A549 (cell line): ENCODE results near the gene UNC5B. TPM values are rescaled to one million over a fixed set of nuclear protein-coding genes. Genes with fewer than 3 reads are reported as not detected.

Source experiments
- ATAC-seq, 2 experiments: fragments of 200-7000 bp in 1 of 2; fragments of >200 bp in 1 of 2; cut with Nextera tagmentation in 1 of 2; cut with Tn5 transposase in 1 of 2; 3 replicates each; pipeline versions ENCODE4 v1.8.0 to v1.9.1; 2018 to 2020; ENCODE audit warnings: mild to moderate bottlenecking in 1 of 2, moderate library complexity in 1 of 2
- CTCF ChIA-PET: fragments of 300-600 bp; sonication (Branson Sonifier 250); formaldehyde crosslinking; extraction: SDS; loops from one replicate; lab custom pipeline; 2021; ENCODE audit warnings: antibody characterized with exemption, inconsistent platforms; lab: Yijun Ruan, JAX
- POLR2A ChIA-PET: fragments of 350-600 bp; formaldehyde crosslinking; extraction: SDS; loops from one replicate; lab custom pipeline; 2021; ENCODE audit warnings: antibody characterized with exemption, inconsistent platforms; lab: Yijun Ruan, JAX
- DNase-seq, 2 experiments: peaks; one replicate each; pipeline versions ENCODE4 v3.0.0 to v3.0.0-alpha.2; 2011 to 2016; ENCODE audit warnings: low read depth in 1 of 2, low spot score in 1 of 2
- FAIRE-seq: peaks from 2 replicates; lab custom pipeline; 2011; peaks lifted over from hg19 to GRCh38; lab: Jason Lieb, UNC
- H3K27ac ChIP-seq, 2 experiments: fragments of >200 bp; sonication (Bioruptor Twin); formaldehyde crosslinking; 3 replicates each; pipeline ENCODE4 v1.5.1; 2016 to 2017
- H3K4me1 ChIP-seq: fragments of >200 bp; sonication (Bioruptor Twin); formaldehyde crosslinking; 3 replicates; pipeline ENCODE4 v1.6.1; 2016
- H3K4me2 ChIP-seq: fragments of >200 bp; sonication (Bioruptor Twin); formaldehyde crosslinking; 3 replicates; pipeline ENCODE4 v1.6.1; 2016
- H3K4me3 ChIP-seq: fragments of >200 bp; sonication (Bioruptor Twin); formaldehyde crosslinking; 3 replicates; pipeline ENCODE4 v1.5.1; 2016
- H3K9me3 ChIP-seq: fragments of >200 bp; sonication (Bioruptor Twin); formaldehyde crosslinking; 3 replicates; pipeline ENCODE4 v1.6.1; 2016
- ATOH8 ChIP-seq: fragments of 250-450 bp; sonication (Bioruptor Pico); IDR thresholded peaks from 2 replicates; pipeline ENCODE4 v1.5.0; 2020; ENCODE audit warnings: low read depth, mild to moderate bottlenecking, moderate library complexity
- BHLHE40 ChIP-seq: IDR thresholded peaks from 2 replicates; pipeline ENCODE4 v1.6.1; 2012; ENCODE audit warnings: low read depth, low read length, inconsistent platforms
- CBX2 ChIP-seq: fragments of 200-600 bp; sonication (generic); IDR thresholded peaks from 2 replicates; pipeline ENCODE4 v1.6.1; 2016; ENCODE audit warnings: low read depth, mild to moderate bottlenecking, borderline replicate concordance
- CHD2 ChIP-seq: fragments of 150-350 bp; IDR thresholded peaks from 2 replicates; pipeline ENCODE4 v1.6.1; 2014; ENCODE audit warnings: low read length; ENCODE audit not compliant: partially characterized antibody
- CTCF ChIP-seq: fragments of >200 bp; sonication (Bioruptor Twin); formaldehyde crosslinking; IDR thresholded peaks from 3 replicates; pipeline ENCODE4 v1.5.1; 2016
- EHMT2 ChIP-seq: fragments of 200-600 bp; sonication (generic); IDR thresholded peaks from 2 replicates; pipeline ENCODE4 v1.6.1; 2016; ENCODE audit warnings: antibody characterized with exemption, low read depth, mild to moderate bottlenecking, moderate library complexity
- ESRRA ChIP-seq: fragments of 150-350 bp; IDR thresholded peaks from 2 replicates; pipeline ENCODE4 v1.6.1; 2014; ENCODE audit warnings: mild to moderate bottlenecking, low read length, borderline replicate concordance
- FOSB ChIP-seq: fragments of 250-450 bp; sonication (Bioruptor Pico); IDR thresholded peaks from 2 replicates; pipeline ENCODE4 v1.5.0; 2020; ENCODE audit warnings: mild to moderate bottlenecking, moderate library complexity
- FOSL2 ChIP-seq, 2 experiments: fragments of 450-650 bp in 1 of 2; fragments of >200 bp in 1 of 2; sonication (Bioruptor Twin) in 1 of 2; formaldehyde crosslinking; IDR thresholded peaks; 2 replicates each; pipeline versions ENCODE4 v1.5.0 to v1.6.1; 2016 to 2020; ENCODE audit warnings: mild to moderate bottlenecking in 1 of 2, moderate library complexity in 1 of 2
- HEYL ChIP-seq: fragments of 250-450 bp; sonication (Bioruptor Pico); IDR thresholded peaks from 2 replicates; pipeline ENCODE4 v1.8.0; 2021; ENCODE audit warnings: mild to moderate bottlenecking, moderate library complexity
- HOXB13 ChIP-seq: fragments of 250-450 bp; sonication (Bioruptor Pico); IDR thresholded peaks from 2 replicates; pipeline ENCODE4 v1.5.0; 2020; ENCODE audit warnings: low read depth, mild to moderate bottlenecking, moderate library complexity
- JUN ChIP-seq, 2 experiments: fragments of >200 bp; sonication (Bioruptor Twin); formaldehyde crosslinking; IDR thresholded peaks; 2 replicates in 1 of 2; 3 replicates in 1 of 2; pipeline ENCODE4 v1.6.1; 2016 to 2017
- MAFK ChIP-seq: fragments of 450-650 bp; IDR thresholded peaks from 2 replicates; pipeline ENCODE4 v1.6.1; 2014; ENCODE audit not compliant: partially characterized antibody
- NFE2L2 ChIP-seq: fragments of 150-350 bp; conservative IDR thresholded peaks from 2 replicates; pipeline ENCODE4 v1.6.1; 2014; ENCODE audit warnings: low read length
- NPAS2 ChIP-seq: fragments of 250-450 bp; sonication (Bioruptor Pico); IDR thresholded peaks from 2 replicates; pipeline ENCODE4 v1.8.0; 2022; ENCODE audit warnings: mild to moderate bottlenecking, moderate library complexity, borderline replicate concordance
- PBX3 ChIP-seq: IDR thresholded peaks from 2 replicates; pipeline ENCODE4 v1.6.1; 2012
- PHF8 ChIP-seq: fragments of 200-600 bp; sonication (generic); IDR thresholded peaks from 2 replicates; pipeline ENCODE4 v1.6.1; 2016; ENCODE audit warnings: low read depth, mild to moderate bottlenecking, antibody characterized with exemption, moderate library complexity, borderline replicate concordance
- RAD21 ChIP-seq, 2 experiments: fragments of >200 bp in 1 of 2; sonication (Bioruptor Twin) in 1 of 2; formaldehyde crosslinking in 1 of 2; IDR thresholded peaks in 1 of 2; conservative IDR thresholded peaks in 1 of 2; 2 replicates in 1 of 2; 3 replicates in 1 of 2; pipeline ENCODE4 v1.6.1; 2012 to 2018; ENCODE audit warnings: inconsistent platforms in 1 of 2
- REST ChIP-seq: fragments of 200-600 bp; sonication (generic); IDR thresholded peaks from 2 replicates; pipeline ENCODE4 v1.6.1; 2016; ENCODE audit warnings: antibody characterized with exemption, mild to moderate bottlenecking, moderate library complexity
- RFX5 ChIP-seq: fragments of 450-650 bp; IDR thresholded peaks from 2 replicates; pipeline ENCODE4 v1.7.1; 2014; ENCODE audit warnings: antibody characterized with exemption, mild to moderate bottlenecking, moderate library complexity
- SMC3 ChIP-seq: fragments of >200 bp; sonication (Bioruptor Twin); formaldehyde crosslinking; IDR thresholded peaks from 3 replicates; pipeline ENCODE4 v1.6.1; 2018; ENCODE audit warnings: inconsistent platforms
- SREBF2 ChIP-seq: fragments of 450-650 bp; IDR thresholded peaks from 2 replicates; pipeline ENCODE4 v1.6.1; 2014; ENCODE audit warnings: mild to moderate bottlenecking, moderate library complexity
- ZSCAN20 ChIP-seq: fragments of 250-450 bp; sonication (Bioruptor Pico); IDR thresholded peaks from 2 replicates; pipeline ENCODE4 v1.8.0; 2022; ENCODE audit warnings: mild to moderate bottlenecking, moderate library complexity
- WGBS: methylation state at CpG from one replicate; pipeline ENCODE4 v1.1.6; 2017; ENCODE audit errors: missing lambda C conversion rate; 5-methylcytosine and 5-hydroxymethylcytosine counted together
- polyA plus RNA-seq, 4 experiments: library from polyadenylated mRNA; depleted of rRNA in 3 of 4; stranded (reverse); fragments of >200 nt; fragmentation: RNase III in 1 of 4; extraction: RNeasy Plus Mini Kit Qiagen cat#74134 plus additional on column Dnase treatment in 1 of 4; gene quantifications; 2 replicates in 3 of 4; 3 replicates in 1 of 4; pipeline ENCODE4 v1.2.3, GENCODE V29; 2011 to 2017

Gene UNC5B
- polyA plus RNA-seq, 2 of the 4 experiments (the other 2 are of a cell fraction) = 0.14 to 1.0 TPM

- ChIA-PET CTCF (interaction anchor here (1.0 to 4.3 kb wide), 6 partner anchors 8 to 391 kb away, joined by 3 to 32 read pairs (median 6); no protein-coding TSS in a partner anchor), POLR2A (no interaction called here)
- WGBS = 78% methylated on average over 6 of the region's 6 CpGs
- Histone ChIP-seq H3K9me3 (no peaks in the 10 kb centered on the region), H3K4me3 (no peak overlapping the region), H3K27ac (no peak overlapping the region), H3K4me2 (no peak overlapping the region), H3K4me1 (no peaks in the 10 kb centered on the region)
- no peak for TF ChIP-seq NFE2L2
- DNase-seq (no peak), FAIRE-seq (no peak), ATAC-seq (no peak)
These were observed 81.8 kb downstream of the UNC5B start for GRCh38 chr10:71294091-71294561.

- Histone ChIP-seq H3K4me3 (no peak overlapping the region), H3K9me3 (no peaks in the 10 kb centered on the region), H3K4me1 (no peaks in the 10 kb centered on the region), H3K27ac (no peak overlapping the region), H3K4me2 (no peak overlapping the region)
- WGBS = 38% methylated on average over 4 of the region's 4 CpGs
- FAIRE-seq (no peak), DNase-seq (no peak), ATAC-seq (no peak)
- TF ChIP-seq EHMT2 (no peak), REST (no peak), FOSB (CRISPR knock-in tag) (no peak), RAD21 (conservative IDR thresholded peaks at IDR 0.05 in 1 of 2, IDR thresholded peaks at IDR 0.05 in 1 of 2) (no peak), SREBF2 (no peak), NPAS2 (no peak), CBX2 (no peak), CHD2 (no peak), HOXB13 (no peak), SMC3 (no peak), FOSL2 (IDR thresholded peaks at IDR 0.05) (no peak), FOSL2 (CRISPR knock-in tag; IDR thresholded peaks at IDR 0.05) (no peak), BHLHE40 (no peak), HEYL (no peak)
- ChIA-PET POLR2A (no interaction called here), CTCF (interaction anchor here (1.0 to 4.3 kb wide), 7 partner anchors 9 to 392 kb away, joined by 3 to 32 read pairs (median 7); no protein-coding TSS in a partner anchor)
These were observed 82.5 kb downstream of the UNC5B start for GRCh38 chr10:71294856-71295255.

- FAIRE-seq = no peak
- POLR2A ChIA-PET = no interaction called here
- Histone ChIP-seq H3K4me3 (no peak overlapping the region), H3K4me1 (no peaks in the 10 kb centered on the region), H3K27ac (no peak overlapping the region), H3K4me2 (no peak overlapping the region), H3K9me3 (no peaks in the 10 kb centered on the region)
- TF ChIP-seq MAFK (no peak), RFX5 (no peak), SREBF2 (no peak), HOXB13 (no peak), CTCF (no peak), ZSCAN20 (CRISPR knock-in tag) (no peak), PBX3 (no peak), ESRRA (no peak), JUN (IDR thresholded peaks at IDR 0.05) (no peak), ATOH8 (CRISPR knock-in tag) (no peak), PHF8 (no peak)
- CTCF ChIA-PET = interaction anchor here (1.0 to 3.3 kb wide), 6 partner anchors 10 to 393 kb away, joined by 3 to 16 read pairs (median 6); no protein-coding TSS in a partner anchor
- DNase-seq = no peak
- 64% methylated on average over 7 of the region's 9 CpGs for WGBS
- ATAC-seq = no peak
These were observed 83.3 kb downstream of the UNC5B start for GRCh38 chr10:71295641-71296040.
